Renal pelvis (tissue), 4 donors: ENCODE results near the gene BCAS3. TPM values are rescaled to one million over a fixed set of nuclear protein-coding genes. Genes with fewer than 3 reads are reported as not detected.

ENCODE experiments used
- DNase-seq: peaks from one replicate; pipeline ENCODE4 v3.0.0-alpha.2; 2013
- polyA plus RNA-seq, 3 donors: library from polyadenylated mRNA; unstranded; fragments of 120-200 nt; gene quantifications; one replicate each; pipeline ENCODE4 v1.2.1, GENCODE V29; 2013; ENCODE audit not compliant: insufficient read length in 3 of 3

Gene BCAS3
- polyA plus RNA-seq, 3 donors: 30.1 to 34.5 (median 32.6) TPM

- no peak for DNase-seq
Observed at GRCh38 chr17:61380217-61380835, 702.7 kb downstream of the BCAS3 start.

- no peak for DNase-seq
Observed at GRCh38 chr17:61380836-61381525, 703.3 kb downstream of the BCAS3 start.

GRCh38 chr17:61381537-61381936 is 703.9 kb downstream of the BCAS3 start:
- DNase-seq: no peak

- DNase-seq: no peak
Observed at GRCh38 chr17:61382796-61383688, 705.4 kb downstream of the BCAS3 start.

GRCh38 chr17:61383689-61384201 is 706.1 kb downstream of the BCAS3 start:
- no peak for DNase-seq

- no peak for DNase-seq
Observed at GRCh38 chr17:61384354-61384691, 706.7 kb downstream of the BCAS3 start.

- DNase-seq: no peak
Observed at GRCh38 chr17:61384692-61385576, 707.3 kb downstream of the BCAS3 start.

- no peak for DNase-seq
Observed at GRCh38 chr17:61385577-61386236, 708.1 kb downstream of the BCAS3 start.

- no peak for DNase-seq
Observed at GRCh38 chr17:61386251-61386650, 708.6 kb downstream of the BCAS3 start.

- DNase-seq: no peak
Observed at GRCh38 chr17:61387011-61387410, 709.4 kb downstream of the BCAS3 start.

GRCh38 chr17:61387511-61388305 is 710.1 kb downstream of the BCAS3 start:
- DNase-seq: no peak

- DNase-seq: no peak
Observed at GRCh38 chr17:61388561-61389356, 711.1 kb downstream of the BCAS3 start.

GRCh38 chr17:61389670-61390478 is 712.2 kb downstream of the BCAS3 start:
- no peak for DNase-seq

GRCh38 chr17:61390479-61390791 is 712.8 kb downstream of the BCAS3 start:
- no peak for DNase-seq

- DNase-seq: no peak
Observed at GRCh38 chr17:61391595-61392291, 714.1 kb downstream of the BCAS3 start.

- no peak for DNase-seq
Observed at GRCh38 chr17:61392679-61393078, 715.0 kb downstream of the BCAS3 start.

- no peak for DNase-seq
Observed at GRCh38 chr17:61393550-61393903, 715.9 kb downstream of the BCAS3 start.
